ENCODE data around the gene FREM1. TPM values are rescaled to one million over a fixed set of nuclear protein-coding genes. Genes with fewer than 3 reads are reported as not detected.

FREM1 gene
- total and polyA plus RNA-seq, 5 donors, result 3.8 to 8.7 (median 5.3) TPM

DNA sequence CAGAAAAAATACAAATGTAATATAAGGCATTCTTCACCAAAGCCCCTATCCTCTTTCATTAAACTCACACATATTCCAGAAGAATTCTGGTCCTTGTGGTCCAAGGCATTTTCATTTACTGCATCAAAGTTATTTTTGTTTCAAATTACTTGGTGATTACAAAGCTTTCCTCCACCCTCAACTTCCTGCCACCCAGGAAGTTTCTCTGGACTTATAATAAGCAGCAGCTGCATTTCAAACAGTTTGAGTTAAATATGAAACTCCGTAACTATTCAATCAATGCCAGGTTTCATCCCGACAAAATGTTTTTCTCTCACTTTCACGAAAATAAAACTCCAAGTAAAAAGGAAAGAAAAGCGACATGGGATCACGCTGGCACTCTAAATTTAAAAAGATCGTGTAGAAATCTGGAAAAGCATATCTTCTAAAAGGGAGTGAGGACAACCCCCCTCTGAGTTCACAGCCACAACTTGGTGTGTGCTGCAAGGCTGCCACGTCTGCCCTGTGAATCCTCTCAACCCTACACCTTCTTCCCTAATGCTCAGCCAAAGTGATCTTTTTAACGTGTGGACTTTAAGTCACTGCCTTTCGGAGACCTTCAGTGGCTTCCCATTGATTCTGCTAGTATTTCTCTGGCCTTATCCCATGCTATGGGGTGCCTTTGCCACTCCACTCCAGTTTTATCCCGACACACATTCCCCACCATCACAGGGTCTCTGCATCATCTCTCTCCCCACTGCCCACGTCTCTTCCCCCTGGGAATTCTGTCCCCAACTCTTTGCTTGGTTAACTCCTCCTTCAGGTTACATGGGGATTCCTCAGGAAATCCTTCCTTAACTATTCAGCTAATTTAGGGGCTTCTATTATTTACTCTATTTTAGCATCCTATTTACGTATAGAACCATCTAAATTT is 96.6 kb downstream of the FREM1 start:
- WGBS, result 62% methylated on average over 12 of the region's 12 CpGs
- intact Hi-C loops (cut with DNase I), result no loop called here
- ATAC-seq (no peak), DNase-seq (no peak)
- H3K4me1 ChIP-seq (ENCODE audit: control insufficient read depth, insufficient read depth, low read length), result no peaks in the 10 kb centered on the region
- H3K27ac ChIP-seq (ENCODE audit: low read length), result no peak overlapping the region
- H3K9me3 ChIP-seq (ENCODE audit: control insufficient read depth, low read length), result no peaks in the 10 kb centered on the region
- no peaks in the 10 kb centered on the region for H3K27me3 ChIP-seq (ENCODE audit: control insufficient read depth, insufficient read depth)
- H3K4me3 ChIP-seq (ENCODE audit: low read length), result no peak overlapping the region

DNA sequence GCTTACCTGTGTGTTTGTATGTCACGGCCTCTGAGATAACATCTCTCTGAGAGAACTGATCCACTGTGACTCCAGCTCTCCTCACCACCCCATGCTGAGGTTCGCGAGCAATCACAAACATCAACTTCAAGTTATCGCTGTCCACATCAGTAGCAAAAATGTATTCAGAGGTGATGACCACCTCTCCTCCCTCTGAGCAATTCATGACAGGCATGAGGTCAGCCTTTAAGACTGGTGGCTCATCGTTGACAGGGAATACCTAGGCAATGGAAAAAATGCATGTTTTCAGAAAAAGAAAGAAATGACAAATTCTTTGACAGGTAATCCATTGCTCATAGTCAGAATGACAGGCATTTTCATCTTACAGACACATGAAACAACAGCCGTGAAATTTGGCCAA is 97.4 kb downstream of the FREM1 start:
- 93% methylated on average over 6 of the region's 6 CpGs for WGBS
- H3K9me3 ChIP-seq (ENCODE audit: control insufficient read depth, low read length), result no peaks in the 10 kb centered on the region
- no peak overlapping the region for H3K4me3 ChIP-seq (ENCODE audit: low read length)
- no peak for DNase-seq
- intact Hi-C loops (cut with DNase I), result no loop called here
- ATAC-seq, result no peak
- no peak overlapping the region for H3K27ac ChIP-seq (ENCODE audit: low read length)
- H3K27me3 ChIP-seq (ENCODE audit: control insufficient read depth, insufficient read depth), result no peaks in the 10 kb centered on the region
- no peaks in the 10 kb centered on the region for H3K4me1 ChIP-seq (ENCODE audit: control insufficient read depth, insufficient read depth, low read length)

DNA sequence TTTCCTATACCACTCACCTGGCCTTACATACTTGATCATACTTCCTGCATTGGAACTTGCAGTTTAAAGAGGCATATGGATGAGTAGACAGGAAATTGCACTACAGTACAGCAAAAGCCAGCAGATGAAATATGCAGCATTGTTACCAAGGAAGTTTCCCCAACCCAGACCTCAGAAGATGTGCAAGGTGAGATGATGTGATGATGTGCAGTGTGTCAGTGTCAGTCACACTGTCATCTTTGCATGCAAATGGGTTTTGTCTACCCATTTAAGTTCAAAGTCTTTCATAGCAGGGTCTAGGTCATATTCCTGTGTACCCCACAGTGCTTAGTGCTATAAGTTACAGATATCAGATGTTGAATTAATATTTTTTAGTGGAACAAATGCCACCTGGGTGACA is 98.4 kb downstream of the FREM1 start:
- Histone ChIP-seq H3K27me3 (ENCODE audit: control insufficient read depth, insufficient read depth) (no peaks in the 10 kb centered on the region), H3K4me3 (ENCODE audit: low read length) (no peak overlapping the region), H3K27ac (ENCODE audit: low read length) (no peak overlapping the region), H3K9me3 (ENCODE audit: control insufficient read depth, low read length) (no peaks in the 10 kb centered on the region), H3K4me1 (ENCODE audit: control insufficient read depth, insufficient read depth, low read length) (no peaks in the 10 kb centered on the region)
- intact Hi-C loops (cut with DNase I), result no loop called here
- ATAC-seq, result no peak
- DNase-seq, result no peak

- Histone ChIP-seq H3K9me3 (ENCODE audit: control insufficient read depth, low read length) (no peaks in the 10 kb centered on the region), H3K27ac (ENCODE audit: low read length) (no peak overlapping the region), H3K27me3 (ENCODE audit: control insufficient read depth, insufficient read depth) (no peaks in the 10 kb centered on the region), H3K4me1 (ENCODE audit: control insufficient read depth, insufficient read depth, low read length) (no peaks in the 10 kb centered on the region), H3K4me3 (ENCODE audit: low read length) (no peak overlapping the region)
- ATAC-seq (no peak), DNase-seq (no peak)
- WGBS, result 71% methylated on average over 6 of the region's 6 CpGs
- intact Hi-C loops (cut with DNase I), result no loop called here
Measured at GRCh38 chr9:14806941-14807520, 103.2 kb downstream of the FREM1 start.

- H3K4me3 ChIP-seq (ENCODE audit: low read length), result no peak overlapping the region
- no peaks in the 10 kb centered on the region for H3K27me3 ChIP-seq (ENCODE audit: control insufficient read depth, insufficient read depth)
- DNase-seq, result no peak
- no peaks in the 10 kb centered on the region for H3K4me1 ChIP-seq (ENCODE audit: control insufficient read depth, insufficient read depth, low read length)
- no peak overlapping the region for H3K27ac ChIP-seq (ENCODE audit: low read length)
- no peaks in the 10 kb centered on the region for H3K9me3 ChIP-seq (ENCODE audit: control insufficient read depth, low read length)
- ATAC-seq, result no peak
- WGBS, result 97% methylated on average over 2 of the region's 2 CpGs
- intact Hi-C loops (cut with DNase I), result no loop called here
Measured at GRCh38 chr9:14799030-14799429, 111.2 kb downstream of the FREM1 start.

GRCh38 chr9:14797435-14797834 is 112.8 kb downstream of the FREM1 start:
- Histone ChIP-seq H3K27ac (ENCODE audit: low read length) (no peak overlapping the region), H3K4me3 (ENCODE audit: low read length) (no peak overlapping the region), H3K9me3 (ENCODE audit: control insufficient read depth, low read length) (no peaks in the 10 kb centered on the region), H3K4me1 (ENCODE audit: control insufficient read depth, insufficient read depth, low read length) (no peaks in the 10 kb centered on the region), H3K27me3 (ENCODE audit: control insufficient read depth, insufficient read depth) (no peaks in the 10 kb centered on the region)
- intact Hi-C loops (cut with DNase I), result no loop called here
- WGBS, result 72% methylated on average over 1 of the region's 1 CpG
- DNase-seq, result no peak
- no peak for ATAC-seq

DNA sequence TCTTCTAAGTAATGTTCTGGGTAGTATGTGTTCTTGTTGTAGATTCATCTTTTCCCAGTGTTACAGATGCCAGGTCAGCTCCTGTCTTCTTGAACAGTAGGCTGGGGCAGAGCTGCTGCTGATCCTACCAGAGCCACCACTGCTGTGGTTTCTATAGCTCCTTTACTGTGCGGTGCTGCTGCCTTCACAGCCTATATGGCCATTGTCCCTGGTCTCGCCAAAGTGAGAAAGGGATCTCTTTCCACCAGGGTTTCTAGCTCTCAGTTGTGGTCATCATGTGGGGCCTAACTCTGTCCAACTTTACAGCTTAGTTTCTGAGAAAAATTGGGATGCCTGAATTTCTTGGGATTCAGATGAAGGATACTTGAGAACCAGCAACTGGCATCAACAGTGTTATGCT is 116.8 kb downstream of the FREM1 start:
- Histone ChIP-seq H3K4me1 (ENCODE audit: control insufficient read depth, insufficient read depth, low read length) (no peaks in the 10 kb centered on the region), H3K4me3 (ENCODE audit: low read length) (no peak overlapping the region), H3K27me3 (ENCODE audit: control insufficient read depth, insufficient read depth) (no peaks in the 10 kb centered on the region), H3K9me3 (ENCODE audit: control insufficient read depth, low read length) (no peaks in the 10 kb centered on the region), H3K27ac (ENCODE audit: low read length) (no peak overlapping the region)
- WGBS, result 97% methylated on average over 2 of the region's 2 CpGs
- no peak for DNase-seq
- ATAC-seq, result no peak
- intact Hi-C loops (cut with DNase I), result no loop called here

GRCh38 chr9:14790628-14791027 is 119.6 kb downstream of the FREM1 start:
- WGBS, result 81% methylated on average over 4 of the region's 4 CpGs
- H3K27me3 ChIP-seq (ENCODE audit: control insufficient read depth, insufficient read depth), result no peaks in the 10 kb centered on the region
- no peak overlapping the region for H3K4me3 ChIP-seq (ENCODE audit: low read length)
- no peak for ATAC-seq
- H3K4me1 ChIP-seq (ENCODE audit: control insufficient read depth, insufficient read depth, low read length), result no peaks in the 10 kb centered on the region
- H3K27ac ChIP-seq (ENCODE audit: low read length), result no peak overlapping the region
- intact Hi-C loops (cut with DNase I), result no loop called here
- no peaks in the 10 kb centered on the region for H3K9me3 ChIP-seq (ENCODE audit: control insufficient read depth, low read length)
- no peak for DNase-seq

DNA sequence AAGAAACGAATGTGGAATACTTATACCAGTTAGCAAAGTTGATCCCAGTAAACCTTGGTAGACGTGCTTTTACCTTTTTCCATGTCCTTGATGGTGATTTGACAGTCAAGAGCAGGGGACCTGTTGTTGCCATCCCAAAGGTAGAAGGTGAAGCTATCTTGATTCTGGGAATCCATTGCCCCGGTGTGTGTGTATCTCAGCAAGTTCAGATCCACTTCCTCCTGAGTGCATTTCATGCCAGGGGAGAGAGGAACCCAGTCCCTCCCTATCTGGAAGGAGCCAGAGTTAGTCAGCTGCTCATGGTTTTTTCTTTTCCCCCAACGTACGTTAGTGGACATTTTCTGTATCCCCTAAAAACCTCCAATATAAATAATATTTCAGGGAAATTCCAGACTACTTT is 121.4 kb downstream of the FREM1 start:
- 85% methylated on average over 5 of the region's 5 CpGs for WGBS
- H3K4me3 ChIP-seq (ENCODE audit: low read length), result no peak overlapping the region
- no peak for DNase-seq
- H3K27me3 ChIP-seq (ENCODE audit: control insufficient read depth, insufficient read depth), result no peaks in the 10 kb centered on the region
- intact Hi-C loops (cut with DNase I), result no loop called here
- H3K9me3 ChIP-seq (ENCODE audit: control insufficient read depth, low read length), result no peaks in the 10 kb centered on the region
- no peak for ATAC-seq
- no peaks in the 10 kb centered on the region for H3K4me1 ChIP-seq (ENCODE audit: control insufficient read depth, insufficient read depth, low read length)
- H3K27ac ChIP-seq (ENCODE audit: low read length), result no peak overlapping the region

- Histone ChIP-seq H3K27ac (ENCODE audit: low read length) (no peak overlapping the region), H3K27me3 (ENCODE audit: control insufficient read depth, insufficient read depth) (no peaks in the 10 kb centered on the region), H3K4me3 (ENCODE audit: low read length) (no peak overlapping the region), H3K9me3 (ENCODE audit: control insufficient read depth, low read length) (no peaks in the 10 kb centered on the region), H3K4me1 (ENCODE audit: control insufficient read depth, insufficient read depth, low read length) (no peaks in the 10 kb centered on the region)
- WGBS, result 73% methylated on average over 4 of the region's 4 CpGs
- DNase-seq (no peak), ATAC-seq (no peak)
- intact Hi-C loops (cut with DNase I), result no loop called here
Measured at GRCh38 chr9:14783358-14783757, 126.9 kb downstream of the FREM1 start.

- DNase-seq, result no peak
- Histone ChIP-seq H3K4me3 (ENCODE audit: low read length) (no peak overlapping the region), H3K27me3 (ENCODE audit: control insufficient read depth, insufficient read depth) (no peaks in the 10 kb centered on the region), H3K27ac (ENCODE audit: low read length) (no peak overlapping the region), H3K9me3 (ENCODE audit: control insufficient read depth, low read length) (no peaks in the 10 kb centered on the region), H3K4me1 (ENCODE audit: control insufficient read depth, insufficient read depth, low read length) (no peaks in the 10 kb centered on the region)
- ATAC-seq, result no peak
- WGBS, result 80% methylated on average over 8 of the region's 8 CpGs
- intact Hi-C loops (cut with DNase I), result no loop called here
Measured at GRCh38 chr9:14782286-14783051, 127.8 kb downstream of the FREM1 start.

Measured in right cardiac atrium (tissue), 5 donors.